ENCODE results near the gene PCBP3.
"Not testable (repeated sequence)": the region's sequence is repeated elsewhere in the genome, so short reads cannot be mapped to it uniquely, and the experiment has no call there.

The PCBP3 gene

DNA sequence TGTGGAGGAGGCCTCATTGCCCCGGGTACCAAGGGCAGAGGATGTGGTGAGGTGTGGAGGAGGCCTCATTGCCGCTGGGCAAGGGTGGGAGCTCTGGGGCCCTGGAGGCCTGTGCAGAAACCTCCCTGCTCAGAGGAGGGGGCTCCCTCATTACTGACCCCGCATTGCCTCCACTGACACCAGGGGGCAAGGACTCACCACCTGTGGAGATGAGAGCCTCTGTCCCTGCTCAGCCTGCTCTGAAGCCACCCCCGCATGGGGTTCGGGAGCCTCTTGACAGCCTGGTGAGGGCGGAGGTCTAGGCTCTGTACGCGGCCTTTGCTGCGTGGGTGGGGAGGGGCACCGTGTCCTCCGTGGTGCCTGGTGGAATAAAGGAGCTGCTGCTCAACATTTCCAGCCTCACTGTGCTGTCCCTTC, 243.1 kb downstream of the PCBP3 start:
- no peak for DNase-seq

DNA sequence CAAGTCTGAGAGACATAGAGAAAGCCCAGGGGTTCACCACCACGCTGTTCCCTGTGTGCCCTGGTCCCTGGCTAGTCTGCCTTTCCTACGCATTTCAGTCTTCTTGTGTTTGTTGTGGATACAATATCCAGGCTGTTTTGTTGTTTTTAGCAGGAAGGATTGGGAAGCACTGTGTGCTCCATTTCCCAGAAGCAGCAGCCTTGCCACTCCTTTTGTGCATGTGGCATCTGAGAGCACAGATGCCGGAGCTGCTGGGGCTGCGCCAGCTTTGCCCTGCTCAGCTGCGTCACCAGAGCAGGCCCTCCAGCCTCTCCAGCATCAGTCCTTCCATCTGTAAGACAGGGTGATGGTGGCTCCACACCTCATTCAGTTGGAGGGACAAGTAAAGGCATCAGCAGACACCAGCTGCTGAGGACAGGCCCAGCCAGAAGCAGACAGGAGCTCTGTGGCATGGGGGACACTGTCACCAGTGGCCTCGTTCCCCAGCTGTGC, 243.6 kb downstream of the PCBP3 start:
- no peak for DNase-seq

DNA sequence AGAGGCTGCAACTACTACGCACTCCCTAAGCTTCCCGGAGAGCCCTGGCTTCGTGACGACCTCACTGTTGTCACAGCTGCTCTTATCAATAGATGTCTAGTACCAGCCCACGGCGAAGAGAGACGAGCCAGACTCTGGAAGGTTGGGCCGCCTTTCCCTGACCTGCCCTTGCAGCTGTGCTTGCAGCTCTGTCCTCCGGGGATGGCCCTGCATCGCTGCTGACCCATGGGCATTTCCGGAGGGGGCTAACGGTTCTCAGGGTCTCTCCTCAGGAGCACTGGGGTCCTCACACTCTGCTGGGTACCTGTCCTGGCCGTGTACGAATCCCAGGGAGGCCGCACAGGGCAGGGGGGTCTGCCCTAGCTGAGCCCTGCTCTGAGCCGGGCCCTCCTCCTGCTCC, 244.3 kb downstream of the PCBP3 start:
- no peak for DNase-seq

DNA sequence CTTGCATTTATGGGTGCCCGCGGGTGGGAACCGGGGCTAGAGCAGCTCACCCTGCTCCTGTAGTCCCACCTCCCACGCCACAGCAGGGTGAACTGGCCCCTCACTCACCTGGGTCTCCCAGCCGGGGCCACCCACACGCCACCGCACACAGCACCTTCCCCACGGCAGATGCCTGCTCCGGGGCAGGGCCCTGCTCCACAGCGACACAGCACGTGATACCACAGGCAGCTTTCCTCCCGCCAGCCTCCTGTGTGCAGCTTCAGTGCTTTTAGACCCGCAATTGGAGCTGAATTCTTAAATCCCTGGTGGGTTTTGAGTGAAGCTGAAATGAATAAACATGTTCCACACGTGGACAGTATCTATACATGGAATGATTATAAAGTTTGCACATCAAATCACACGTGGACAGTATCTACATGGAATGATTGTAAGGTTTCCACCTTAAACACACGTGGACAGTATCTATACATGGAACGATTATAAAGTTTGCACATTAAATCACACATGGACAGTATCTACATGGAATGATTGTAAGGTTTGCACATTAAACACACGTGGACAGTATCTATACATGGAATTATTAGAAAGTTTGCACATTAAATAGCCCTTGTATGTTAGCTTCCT, 245.0 kb downstream of the PCBP3 start:
- DNase-seq: no peak

DNA sequence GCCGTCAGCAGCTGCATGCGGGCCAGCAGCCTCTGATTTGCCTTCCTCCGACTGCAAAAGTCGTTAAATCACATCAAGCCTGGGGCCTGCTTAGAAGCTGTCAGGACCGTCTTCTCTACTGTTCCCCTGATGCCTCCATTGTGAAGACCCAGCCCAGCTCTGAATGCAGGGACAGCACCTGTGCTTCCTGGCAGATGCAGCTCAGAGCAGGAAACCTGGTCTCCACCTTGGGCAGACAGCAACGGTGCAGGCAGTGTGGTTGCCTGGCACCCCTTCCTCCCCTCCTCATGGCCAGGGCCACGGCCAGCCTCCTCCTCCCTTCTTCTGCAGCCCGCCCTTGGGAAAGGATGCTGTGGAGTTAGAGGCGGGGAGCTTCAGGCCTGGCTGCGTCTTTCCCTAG, 245.7 kb downstream of the PCBP3 start:
- no peak for DNase-seq

DNA sequence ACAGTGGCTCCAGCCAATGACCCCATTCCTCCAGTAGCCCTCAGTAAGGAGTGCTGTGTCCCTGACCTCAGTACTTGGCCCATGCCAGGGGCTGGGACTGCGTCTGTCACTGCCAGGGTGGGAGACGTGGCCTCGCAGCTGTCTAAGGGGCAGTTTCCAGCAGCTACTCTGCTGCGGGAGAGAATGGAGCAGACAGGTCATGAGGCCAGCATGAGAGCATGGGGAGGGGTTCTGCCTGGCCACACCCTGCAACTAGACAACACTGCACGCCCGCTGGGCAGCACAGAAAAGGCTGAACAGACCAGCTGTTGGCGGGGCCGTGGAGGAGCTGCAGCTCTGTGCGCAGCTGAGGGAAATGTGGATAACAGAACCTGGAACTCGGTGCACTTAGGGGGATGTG, 246.4 kb downstream of the PCBP3 start:
- no peak for DNase-seq

DNA sequence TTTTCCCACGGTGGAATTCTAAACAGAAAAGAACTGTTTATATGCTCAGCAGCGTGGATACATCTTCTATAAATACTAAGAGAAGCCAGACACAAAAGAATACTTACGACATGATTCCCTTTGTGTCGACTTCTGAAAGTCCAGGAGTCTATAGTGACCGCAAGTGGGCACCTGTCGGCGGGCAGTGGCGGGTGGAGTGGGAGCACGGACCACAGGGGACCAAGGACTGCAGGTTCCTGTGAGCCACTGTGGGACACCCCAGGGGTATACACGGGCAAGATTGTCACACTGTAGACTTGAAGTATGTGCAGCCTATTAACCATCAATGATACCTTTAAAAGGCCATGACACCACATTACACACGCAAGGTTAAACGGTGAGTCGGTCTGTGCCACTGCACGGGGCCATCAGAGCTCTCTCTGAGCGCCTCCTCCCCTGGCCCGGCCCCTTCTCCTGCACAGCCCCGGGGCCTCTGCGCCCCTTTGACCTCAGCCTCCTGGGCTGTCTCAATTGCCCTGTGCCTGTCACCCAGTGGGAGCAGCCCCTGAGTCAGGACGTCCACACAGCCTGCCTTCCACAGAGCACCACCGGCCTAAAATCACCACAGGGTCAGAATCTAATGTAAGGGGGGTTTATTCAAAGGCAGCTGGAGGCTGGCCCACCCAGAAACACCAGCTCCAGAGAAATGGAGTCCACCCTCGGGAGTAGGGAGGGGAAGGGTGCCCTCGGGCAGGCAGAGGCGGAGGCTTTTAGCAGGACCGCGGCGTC, 248.0 kb downstream of the PCBP3 start:
- no peak for DNase-seq

DNA sequence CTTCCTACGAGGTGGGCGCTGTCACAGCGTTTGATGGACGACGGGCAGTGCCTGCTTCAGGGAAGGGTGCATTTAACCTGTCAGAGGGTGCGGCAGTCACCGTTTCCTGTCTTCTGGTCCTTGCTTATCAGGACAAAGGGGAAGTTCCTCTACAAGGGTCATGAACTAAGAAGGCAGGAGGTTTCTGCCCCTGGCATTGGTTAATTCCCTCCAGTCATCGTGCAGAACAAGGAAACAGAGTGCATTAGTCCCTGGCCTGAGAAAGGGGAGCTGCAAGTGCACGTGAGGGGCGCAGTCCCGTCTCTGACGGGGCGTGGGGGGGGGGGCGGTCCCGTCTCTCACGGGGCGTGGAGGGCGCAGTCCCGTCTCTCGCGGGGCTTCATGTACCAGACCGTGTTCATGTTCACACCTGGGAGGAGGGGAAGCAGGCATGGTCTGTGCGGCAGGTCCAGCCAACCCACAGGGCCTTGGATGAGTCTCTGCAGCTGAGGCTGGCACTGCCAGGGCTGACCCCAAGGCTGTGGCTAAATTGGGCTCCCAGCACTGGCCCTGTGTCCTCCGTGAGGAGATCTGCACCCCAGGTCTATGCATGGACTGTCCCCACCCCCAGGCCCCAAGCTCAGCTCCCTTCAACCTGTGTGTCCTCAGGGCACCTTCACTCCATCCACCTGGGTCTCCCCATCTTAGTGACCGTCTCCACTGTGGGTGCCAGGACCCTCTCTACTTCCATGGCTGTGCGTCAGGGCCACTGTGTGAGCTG, 248.8 kb downstream of the PCBP3 start:
- no peak for DNase-seq

DNA sequence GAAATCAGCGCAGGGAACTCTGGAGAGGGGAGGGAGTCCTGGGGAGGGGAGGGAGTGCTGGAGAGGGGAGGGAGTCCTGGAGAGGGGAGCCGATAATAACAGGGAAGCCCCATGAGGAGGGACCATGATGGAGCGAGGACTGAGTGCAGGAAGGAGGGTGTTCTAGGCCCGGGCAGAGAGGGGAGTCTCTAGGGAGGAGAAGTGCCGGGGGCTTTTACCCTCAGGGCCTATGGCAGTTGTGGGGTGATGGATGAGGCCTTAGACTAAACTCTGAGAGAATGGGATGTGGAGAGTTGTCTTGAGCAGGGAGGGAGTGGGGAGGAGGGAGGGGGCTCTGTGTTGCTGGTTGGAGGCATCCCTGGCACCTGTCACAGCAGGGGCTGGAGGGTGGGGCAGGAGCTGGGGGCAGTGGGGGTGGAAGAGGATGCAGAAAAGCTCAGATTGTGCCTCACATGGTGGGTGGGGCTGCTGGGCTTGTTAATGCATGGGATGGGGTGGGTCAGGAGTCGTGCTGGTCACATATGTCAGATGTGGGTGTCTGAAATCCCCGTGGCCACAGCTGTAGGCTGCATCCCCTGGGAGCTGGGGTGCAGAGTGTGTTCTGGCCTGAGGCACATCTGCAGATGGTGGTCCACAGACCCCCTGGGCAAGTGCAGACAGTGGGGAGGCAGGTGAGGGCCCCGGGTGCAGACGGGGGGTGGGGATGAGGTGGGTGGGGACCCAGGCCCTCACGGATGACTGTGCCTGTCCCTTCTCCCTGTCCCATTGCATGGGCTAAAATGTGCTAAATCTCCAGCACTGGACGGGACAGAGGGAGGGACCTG, 249.6 kb downstream of the PCBP3 start:
- DNase-seq: no peak

DNA sequence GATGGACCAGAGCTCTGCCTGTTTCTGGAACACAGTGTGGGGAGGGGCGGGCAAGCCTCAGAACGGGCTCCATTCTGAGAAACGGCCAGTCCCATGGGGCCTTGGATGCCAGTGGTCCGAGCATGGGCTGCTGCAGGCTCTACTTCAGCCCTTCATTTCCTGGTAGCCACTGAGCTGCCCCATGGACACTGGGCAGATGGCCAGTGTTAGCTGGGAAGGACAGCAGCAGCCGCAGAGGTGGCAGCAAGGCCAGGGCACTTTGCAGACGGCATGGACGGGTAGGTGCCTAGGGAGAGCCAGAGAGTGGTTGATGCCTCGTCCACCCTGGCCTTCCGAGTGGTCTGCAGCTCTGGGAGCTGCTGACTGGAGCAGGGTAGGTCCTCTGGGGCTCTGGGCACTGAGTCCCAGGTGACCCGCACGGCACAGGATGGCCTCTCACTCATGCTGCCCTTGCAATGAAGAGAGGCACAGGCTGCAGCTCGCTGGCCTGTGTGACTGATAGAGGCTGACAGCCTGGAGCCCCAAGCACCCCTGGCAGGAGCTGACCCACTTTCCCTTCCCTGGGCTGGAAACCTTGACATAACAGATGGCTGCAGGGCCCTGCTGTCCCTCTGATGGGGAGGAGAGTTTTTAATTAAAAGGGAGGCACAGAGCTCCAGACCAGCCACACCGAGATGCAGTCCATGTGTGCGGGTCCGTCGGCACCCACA, 250.4 kb downstream of the PCBP3 start:
- no peak for DNase-seq

DNA sequence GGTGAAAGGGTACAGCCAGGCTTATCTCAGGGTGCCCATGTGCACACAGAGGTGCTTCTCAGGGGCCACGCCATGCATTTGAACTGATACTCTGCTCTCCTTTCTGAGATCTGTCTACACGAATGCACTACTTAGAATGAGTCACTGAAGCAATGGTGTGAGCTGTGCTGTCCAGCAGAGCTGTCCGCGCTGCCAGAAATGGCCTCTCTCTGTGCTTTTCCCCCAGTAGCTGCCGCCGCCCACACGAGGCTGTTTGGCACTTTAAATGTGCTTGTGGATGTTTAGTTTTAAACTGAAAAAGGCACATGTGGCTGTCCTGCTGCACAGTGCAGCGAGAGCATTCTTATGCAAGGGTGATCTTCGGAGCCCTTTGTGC, 250.9 kb downstream of the PCBP3 start:
- DNase-seq: no peak

DNA sequence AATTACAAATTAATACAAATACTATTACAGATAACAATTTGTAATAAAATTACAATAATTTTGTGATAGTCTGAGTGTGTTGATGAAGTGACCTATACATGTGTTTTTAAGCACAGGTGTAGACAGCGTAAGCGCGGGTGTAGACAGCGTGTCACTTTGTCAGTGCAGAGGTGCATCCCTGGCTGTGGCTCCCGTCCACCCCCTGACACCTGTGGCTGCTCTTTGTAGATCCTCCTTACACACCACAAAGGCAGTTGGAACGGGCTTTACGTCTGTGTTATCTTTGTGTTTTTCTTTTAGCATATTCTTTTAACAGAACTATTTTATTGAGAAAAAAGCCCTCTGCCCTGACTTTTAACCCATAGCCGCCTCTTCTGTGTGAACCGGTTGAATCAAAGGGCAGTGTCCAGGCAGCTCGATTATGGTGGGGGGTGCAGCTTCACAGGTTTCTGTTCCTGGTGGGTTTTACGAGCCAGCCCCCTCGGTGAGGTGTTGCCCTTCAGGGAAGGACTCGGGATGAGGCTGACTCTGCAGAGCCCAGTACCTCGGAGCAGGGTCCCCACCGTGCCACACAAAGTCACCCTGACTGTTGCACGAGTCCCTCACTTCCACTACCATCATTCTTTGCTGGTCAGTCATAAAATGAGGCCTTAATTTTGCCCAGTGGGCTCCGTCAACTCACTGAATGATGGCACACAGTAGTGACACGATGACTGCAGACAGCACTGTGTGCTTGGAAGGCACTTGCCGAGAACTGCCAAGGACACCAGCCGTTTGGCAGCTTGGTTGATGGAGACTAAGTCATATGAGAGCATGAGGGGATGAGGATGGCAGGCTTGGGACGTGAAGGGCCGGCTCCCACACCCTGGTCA, 251.6 kb downstream of the PCBP3 start:
- DNase-seq: no peak

DNA sequence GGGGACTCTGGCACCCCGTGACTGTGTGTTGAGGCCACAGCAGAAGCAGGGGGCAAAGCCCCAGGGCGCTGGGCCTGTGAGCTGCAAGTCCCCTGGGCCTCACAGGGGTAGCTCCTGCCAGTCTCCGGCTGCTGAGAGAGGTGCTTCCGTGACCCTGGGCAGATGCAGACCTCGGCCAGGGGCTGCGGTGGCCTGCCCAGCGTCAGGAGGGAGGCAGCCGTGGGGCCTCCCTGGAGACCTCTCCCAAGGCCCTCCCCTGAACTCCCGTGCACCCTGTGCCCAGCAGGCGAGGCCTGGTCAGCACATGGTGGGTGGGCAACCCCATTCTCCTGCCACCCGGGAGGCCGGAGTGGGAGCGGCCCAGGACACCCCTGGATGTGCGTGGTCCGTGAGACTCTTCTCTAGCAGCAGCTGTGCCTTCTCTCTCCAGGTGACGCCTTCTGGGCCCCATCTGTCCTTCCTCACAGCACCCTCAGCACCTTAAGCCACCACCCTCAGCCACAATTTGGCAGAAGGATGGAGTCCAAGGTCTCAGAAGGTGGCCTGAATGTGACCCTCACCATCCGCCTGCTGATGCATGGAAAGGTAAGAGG, 252.3 kb downstream of the PCBP3 start:
- no peak for DNase-seq

DNA sequence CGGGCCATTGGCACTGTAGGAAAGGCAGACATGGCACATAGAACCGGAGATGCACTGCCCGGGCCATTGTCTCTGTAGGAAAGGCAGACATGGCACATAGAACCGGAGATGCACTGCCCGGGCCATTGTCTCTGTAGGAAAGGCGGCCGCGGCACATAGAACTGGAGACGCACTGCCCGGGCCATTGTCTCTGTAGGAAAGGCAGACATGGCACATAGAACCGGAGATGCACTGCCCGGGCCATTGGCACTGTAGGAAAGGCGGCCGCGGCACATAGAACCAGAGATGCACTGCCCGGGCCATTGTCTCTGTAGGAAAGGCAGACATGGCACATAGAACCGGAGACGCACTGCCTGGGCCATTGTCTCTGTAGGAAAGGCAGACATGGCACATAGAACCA, 252.9 kb downstream of the PCBP3 start:
- not testable (repeated sequence) for DNase-seq

DNA sequence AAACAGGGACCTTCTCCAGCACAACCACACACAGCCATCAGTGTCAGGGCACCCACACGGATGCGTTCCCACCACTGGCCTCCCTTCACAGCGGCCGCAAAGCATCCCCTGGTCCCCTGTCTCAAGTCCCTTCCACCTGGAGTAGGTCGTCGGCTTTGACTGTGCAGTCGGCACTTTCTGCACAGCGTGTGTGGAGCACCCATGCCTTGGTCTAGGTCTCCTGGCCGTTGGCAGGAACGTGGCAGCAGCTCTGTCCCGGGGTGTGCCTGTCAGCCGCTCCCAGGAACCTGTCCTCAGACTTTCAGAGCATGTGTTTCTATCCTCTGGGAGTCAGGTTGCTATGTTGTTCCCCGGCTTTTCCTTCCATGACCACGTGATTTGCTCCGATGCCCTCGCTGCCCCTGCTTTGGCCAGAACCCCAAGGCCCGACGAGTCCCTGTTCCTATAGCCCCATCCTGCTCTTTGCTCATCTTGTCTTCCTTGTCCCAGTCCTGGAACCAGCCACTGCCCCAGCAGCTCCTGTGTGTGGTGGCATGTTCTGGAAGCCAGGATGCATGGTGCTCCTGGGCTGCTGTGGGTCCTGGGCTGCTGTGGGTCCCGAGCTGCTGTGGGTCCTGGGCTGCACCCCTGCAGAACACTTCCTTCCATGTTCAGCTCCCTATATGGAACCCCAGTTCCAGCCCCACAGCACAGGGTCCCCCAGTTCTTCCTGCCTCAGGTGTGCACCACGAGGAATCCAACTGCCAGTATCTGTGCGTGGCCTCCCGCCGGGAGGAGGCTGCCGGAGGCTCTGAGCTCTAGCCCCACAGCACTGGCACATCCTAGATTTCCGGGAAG, 253.9 kb downstream of the PCBP3 start:
- DNase-seq: no peak

DNA sequence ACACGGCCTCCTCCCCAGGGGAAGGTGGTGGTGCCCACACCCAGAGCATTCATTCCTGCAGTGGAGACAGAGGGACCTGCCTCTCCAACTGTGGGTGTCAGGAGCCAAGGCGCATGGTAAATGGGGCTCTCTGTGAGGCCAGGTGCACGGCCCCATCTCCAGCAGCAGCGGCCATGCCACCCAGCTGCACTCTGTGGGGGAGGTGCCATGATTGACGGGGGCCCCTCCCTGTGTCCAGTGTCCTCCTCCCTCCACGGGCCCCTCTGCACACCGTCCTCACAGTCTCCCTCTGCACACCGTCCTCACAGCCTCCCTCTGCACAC, 254.5 kb downstream of the PCBP3 start:
- no peak for DNase-seq

DNA sequence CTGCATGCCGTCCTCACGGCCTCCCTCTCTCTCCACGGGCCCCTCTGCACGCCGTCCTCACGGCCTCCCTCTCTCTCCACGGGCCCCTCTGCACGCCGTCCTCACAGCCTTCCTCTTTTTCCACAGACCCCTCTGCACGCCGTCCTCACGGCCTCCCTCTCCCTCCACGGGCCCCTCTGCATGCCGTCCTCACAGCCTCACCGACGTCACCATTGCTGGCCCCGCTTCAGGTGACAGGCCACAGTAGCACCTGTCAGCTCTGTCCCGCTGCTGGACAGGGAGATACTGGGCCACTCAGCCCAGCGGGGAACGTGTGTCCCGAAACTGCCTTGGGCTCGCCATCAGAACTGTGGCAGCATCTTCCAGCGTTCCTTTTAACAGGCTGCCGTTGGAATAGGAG, 255.3 kb downstream of the PCBP3 start:
- no peak for DNase-seq

DNA sequence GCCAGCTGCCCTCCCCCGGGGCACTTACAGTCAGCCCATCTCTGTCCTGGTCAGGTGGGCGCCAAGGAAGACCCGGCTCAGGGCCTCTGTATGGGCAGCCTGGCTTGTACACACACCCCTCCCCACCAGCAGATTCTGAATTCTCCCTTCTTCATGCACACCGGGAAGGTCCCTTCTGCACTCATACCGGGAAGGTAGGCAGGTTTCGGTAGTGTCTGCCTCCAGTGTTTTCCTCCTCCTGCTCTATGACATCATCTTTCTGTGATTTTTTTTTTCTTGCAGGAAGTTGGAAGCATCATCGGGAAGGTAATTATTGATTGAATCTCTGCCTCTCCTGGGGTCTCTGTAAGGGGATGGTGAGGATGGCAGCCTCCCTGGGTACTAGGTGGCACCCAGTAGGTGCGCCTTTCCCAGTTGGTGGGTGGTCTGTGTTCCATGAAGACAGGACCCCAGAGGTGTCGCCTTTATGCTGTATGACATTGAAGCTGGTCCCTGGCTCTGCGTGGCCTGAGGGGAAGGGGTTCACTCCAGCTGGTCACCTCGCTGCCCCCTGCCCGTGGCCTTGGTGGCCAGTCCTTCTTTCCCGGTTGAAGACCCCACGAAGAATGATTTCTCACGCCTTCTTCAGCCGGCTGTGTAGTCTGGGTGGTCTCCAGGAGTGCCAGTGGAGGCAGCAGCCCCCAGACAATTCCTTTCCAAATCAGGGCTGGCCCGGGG, 255.9 kb downstream of the PCBP3 start:
- no peak for DNase-seq
